ENCODE results near the gene SSRP1. TPM values are rescaled to one million over a fixed set of nuclear protein-coding genes. Genes with fewer than 3 reads are reported as not detected.

The SSRP1 gene
- total RNA-seq, 4 donors from 2014 or later: 70.0 to 86.5 (median 78.1) TPM

DNA sequence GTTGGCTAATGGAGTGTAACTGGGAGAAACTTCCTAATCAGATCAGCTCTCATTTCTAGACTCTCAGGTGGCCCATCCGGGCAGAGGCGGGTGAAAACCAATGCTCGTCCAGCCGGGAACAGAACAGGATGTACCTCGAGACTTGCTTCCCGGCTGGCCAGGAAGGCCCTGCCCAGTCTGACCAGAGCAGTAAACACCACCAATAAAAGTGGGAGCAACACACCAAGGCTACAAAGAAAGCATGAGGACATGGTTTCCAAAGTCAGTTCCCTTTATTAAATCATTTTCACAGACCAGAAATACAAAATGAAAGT lies 10.0 kb downstream of the SSRP1 start:
- H3K9me3 ChIP-seq: no peaks in the 10 kb centered on the region
- peaks cover 33 to 38% of the 10 kb centered on the region in 2 donors for H3K36me3 ChIP-seq
- H3K4me3 ChIP-seq (replicated peaks in 1 of 3): peak overlapping the region in 1 of 3 donors; percentile 87
- intact Hi-C loops (cut with DNase I): no loop called here
- H3K27me3 ChIP-seq: no peaks in the 10 kb centered on the region
- WGBS, 2 donors: 14 to 31% methylated on average over 6 of the region's 6 CpGs
- TF ChIP-seq, protein P1, sequence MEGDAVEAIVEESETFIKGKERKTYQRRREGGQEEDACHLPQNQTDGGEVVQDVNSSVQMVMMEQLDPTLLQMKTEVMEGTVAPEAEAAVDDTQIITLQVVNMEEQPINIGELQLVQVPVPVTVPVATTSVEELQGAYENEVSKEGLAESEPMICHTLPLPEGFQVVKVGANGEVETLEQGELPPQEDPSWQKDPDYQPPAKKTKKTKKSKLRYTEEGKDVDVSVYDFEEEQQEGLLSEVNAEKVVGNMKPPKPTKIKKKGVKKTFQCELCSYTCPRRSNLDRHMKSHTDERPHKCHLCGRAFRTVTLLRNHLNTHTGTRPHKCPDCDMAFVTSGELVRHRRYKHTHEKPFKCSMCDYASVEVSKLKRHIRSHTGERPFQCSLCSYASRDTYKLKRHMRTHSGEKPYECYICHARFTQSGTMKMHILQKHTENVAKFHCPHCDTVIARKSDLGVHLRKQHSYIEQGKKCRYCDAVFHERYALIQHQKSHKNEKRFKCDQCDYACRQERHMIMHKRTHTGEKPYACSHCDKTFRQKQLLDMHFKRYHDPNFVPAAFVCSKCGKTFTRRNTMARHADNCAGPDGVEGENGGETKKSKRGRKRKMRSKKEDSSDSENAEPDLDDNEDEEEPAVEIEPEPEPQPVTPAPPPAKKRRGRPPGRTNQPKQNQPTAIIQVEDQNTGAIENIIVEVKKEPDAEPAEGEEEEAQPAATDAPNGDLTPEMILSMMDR (IDR thresholded peaks at IDR 0.05): no peak
- peak in 1 of 2 donors; percentile 41 for TF ChIP-seq POLR2A (IDR thresholded peaks at IDR 0.05)
- H3K4me1 ChIP-seq: peaks cover 44 to 51% of the 10 kb centered on the region in 2 donors
- DNase-seq: peak; percentile 87 to 88
- peak overlapping the region; percentile 93 to 99 (median 97) for H3K27ac ChIP-seq

- DNase-seq: peak; percentile 99
- H3K36me3 ChIP-seq: peaks cover 28 to 35% of the 10 kb centered on the region in 2 donors
- no peaks in the 10 kb centered on the region for H3K9me3 ChIP-seq
- H3K27me3 ChIP-seq: no peaks in the 10 kb centered on the region
- intact Hi-C loops (cut with DNase I): no loop called here
- WGBS, 2 donors: 4 to 10% methylated on average over 14 to 27 of the region's 61 CpGs
- H3K4me3 ChIP-seq (replicated peaks in 1 of 3): peak within 1 kb of the TSS; percentile 30 to 87 (median 46)
- peaks cover 50 to 51% of the 10 kb centered on the region in 2 donors for H3K4me1 ChIP-seq
- H3K27ac ChIP-seq: peak within 1 kb of the TSS; percentile 93 to 99 (median 97)
- peak; percentile 17 to 91 for TF ChIP-seq POLR2A (IDR thresholded peaks at IDR 0.05)
- TF ChIP-seq, protein P1 (IDR thresholded peaks at IDR 0.05): no peak
Measured at GRCh38 chr11:57324886-57325734, 10.6 kb downstream of the SSRP1 start, which contains the start of gene TNKS1BP1. TSS of gene TNKS1BP1 (minus strand) at chr11:57324952. CDS start at chr11:57321885, 3,067 bp downstream.

- intact Hi-C loops (cut with DNase I): no loop called here
- Histone ChIP-seq H3K9me3 (no peaks in the 10 kb centered on the region), H3K4me3 (replicated peaks in 1 of 3) (peak overlapping the region; percentile 30 to 87 (median 46)), H3K36me3 (peaks cover 20 to 31% of the 10 kb centered on the region in 2 donors), H3K27ac (peak overlapping the region; percentile 74 to 99 (median 97)), H3K4me1 (peaks cover 51 to 58% of the 10 kb centered on the region in 2 donors), H3K27me3 (no peaks in the 10 kb centered on the region)
- WGBS, 2 donors: 2 to 7% methylated on average over 15 to 24 of the region's 64 CpGs
- TF ChIP-seq, protein P1 (IDR thresholded peaks at IDR 0.05): no peak
- no peak for TF ChIP-seq POLR2A (IDR thresholded peaks at IDR 0.05)
- peak; percentile 54 to 60 for DNase-seq
Measured at GRCh38 chr11:57324154-57324885, 11.4 kb downstream of the SSRP1 start.

- peak overlapping the region; percentile 74 to 99 (median 97) for H3K27ac ChIP-seq
- 15 to 32% methylated on average over 6 of the region's 9 CpGs for WGBS, 2 donors
- H3K4me1 ChIP-seq: peaks cover 51 to 62% of the 10 kb centered on the region in 2 donors
Measured at GRCh38 chr11:57323855-57324153, 11.9 kb downstream of the SSRP1 start.

More at GRCh38 chr11:57323855-57324153, 11.9 kb downstream of the SSRP1 start:
- peaks cover 19 to 28% of the 10 kb centered on the region in 2 donors for H3K36me3 ChIP-seq
- DNase-seq: no peak
- H3K27me3 ChIP-seq: no peaks in the 10 kb centered on the region
- intact Hi-C loops (cut with DNase I): no loop called here
- no peaks in the 10 kb centered on the region for H3K9me3 ChIP-seq
- H3K4me3 ChIP-seq (replicated peaks in 1 of 3): peak overlapping the region; percentile 30 to 87 (median 46)
- no peak for TF ChIP-seq POLR2A (IDR thresholded peaks at IDR 0.05)
- TF ChIP-seq, protein P1 (IDR thresholded peaks at IDR 0.05): no peak

All from thyroid gland (tissue), 4 donors.